HG03442 (cell line): ENCODE data around the gene PLPP3.

ENCODE experiments used
- ATAC-seq: cut with Tn5 transposase; IDR thresholded peaks from one replicate; pipeline ENCODE4 v1.9.1; 2021; ENCODE audit warnings: mild to moderate bottlenecking, moderate library complexity; ENCODE audit not compliant: unreplicated experiment

The PLPP3 gene

GRCh38 chr1:56464294-56464693 lies 115.1 kb downstream of the PLPP3 start:
- ATAC-seq: no peak

- ATAC-seq: no peak
Observed at GRCh38 chr1:56463376-56463775, 116.0 kb downstream of the PLPP3 start.

- ATAC-seq: no peak
Observed at GRCh38 chr1:56462209-56462608, 117.2 kb downstream of the PLPP3 start.

GRCh38 chr1:56461158-56462127 lies 117.9 kb downstream of the PLPP3 start:
- ATAC-seq: no peak

- ATAC-seq: no peak
Observed at GRCh38 chr1:56459260-56459659, 120.1 kb downstream of the PLPP3 start.

- no peak for ATAC-seq
Observed at GRCh38 chr1:56457756-56458375, 121.5 kb downstream of the PLPP3 start.

GRCh38 chr1:56456435-56457101 lies 122.8 kb downstream of the PLPP3 start:
- no peak for ATAC-seq

GRCh38 chr1:56453417-56454078 lies 125.8 kb downstream of the PLPP3 start:
- ATAC-seq: no peak

GRCh38 chr1:56453016-56453415 lies 126.3 kb downstream of the PLPP3 start:
- ATAC-seq: no peak

- no peak for ATAC-seq
Observed at GRCh38 chr1:56452027-56453011, 127.0 kb downstream of the PLPP3 start.

GRCh38 chr1:56451491-56451890 lies 127.9 kb downstream of the PLPP3 start:
- ATAC-seq: no peak

GRCh38 chr1:56450004-56450666 lies 129.2 kb downstream of the PLPP3 start:
- ATAC-seq: no peak

- ATAC-seq: no peak
Observed at GRCh38 chr1:56448529-56449300, 130.6 kb downstream of the PLPP3 start.

GRCh38 chr1:56447823-56448222 lies 131.5 kb downstream of the PLPP3 start:
- ATAC-seq: no peak

- no peak for ATAC-seq
Observed at GRCh38 chr1:56446531-56447098, 132.7 kb downstream of the PLPP3 start.

- ATAC-seq: no peak
Observed at GRCh38 chr1:56444960-56445646, 134.3 kb downstream of the PLPP3 start.
